SHP77 treated with DMSO at 0.1 percent for 48 hours (cell line): Measurements from ENCODE around the gene ROPN1.
A peak's percentile ranks its signal among the peaks of the same experiment; 100 is the strongest.
"Not testable (repeated sequence)": the region's sequence is repeated elsewhere in the genome, so short reads cannot be mapped to it uniquely, and the experiment has no call there.

Experiments
- DNase-seq: peaks from one replicate; lab custom pipeline; 2025; lab: John Stamatoyannopoulos, UW

ROPN1 gene

GRCh38 chr3:123991730-123992588 is at the start of gene ROPN1:
ROPN1 (minus strand) TSS chr3:123992124; CDS start chr3:123980481, 11,643 bp downstream.
- not testable (repeated sequence) for DNase-seq

DNA sequence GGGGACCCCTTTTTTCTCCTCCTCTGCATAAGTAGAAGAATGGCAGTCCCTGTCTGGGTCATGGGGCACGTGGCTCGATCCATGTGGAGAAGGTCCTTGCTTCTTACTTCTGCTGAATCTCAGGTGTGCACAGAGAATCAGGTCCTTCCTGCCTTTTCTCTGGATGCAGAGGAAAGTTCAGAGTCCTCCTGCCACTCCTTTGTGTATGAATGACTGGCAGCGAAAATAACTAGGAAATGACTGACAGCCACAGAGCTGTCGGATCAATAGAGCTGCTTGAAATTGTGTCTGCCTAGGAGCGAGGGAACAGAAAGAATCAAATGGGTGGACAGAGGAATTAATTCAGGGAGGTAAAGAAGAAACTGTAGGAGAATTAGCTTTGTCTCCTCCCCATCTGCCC is 49.6 kb upstream of the ROPN1 start:
- DNase-seq, result no peak

- no peak for DNase-seq
Observed at GRCh38 chr3:124037326-124037725, 45.4 kb upstream of the ROPN1 start.

DNA sequence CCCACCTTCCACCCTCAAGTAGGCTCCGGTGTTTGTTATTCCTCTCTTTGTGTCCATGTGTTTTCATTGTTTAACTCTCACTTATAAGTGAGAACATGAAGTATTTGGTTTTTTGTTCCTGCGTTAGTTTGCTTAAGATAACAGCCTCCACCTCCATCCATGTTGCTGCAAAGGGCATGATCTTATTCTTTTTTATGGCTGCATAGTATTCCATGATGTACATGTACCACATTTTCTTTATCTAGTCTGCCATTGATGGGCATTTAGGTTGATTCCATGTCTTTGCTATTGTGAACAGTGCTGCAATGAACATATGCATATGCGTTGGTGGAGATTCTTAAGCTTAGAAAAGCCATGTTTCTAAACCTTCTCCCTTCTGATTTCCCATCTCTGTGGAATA is 44.3 kb upstream of the ROPN1 start:
- not testable (repeated sequence) for DNase-seq

GRCh38 chr3:124035463-124036121 is 43.7 kb upstream of the ROPN1 start:
- DNase-seq, result no peak

GRCh38 chr3:124034844-124035152 is 42.9 kb upstream of the ROPN1 start:
- no peak for DNase-seq

DNA sequence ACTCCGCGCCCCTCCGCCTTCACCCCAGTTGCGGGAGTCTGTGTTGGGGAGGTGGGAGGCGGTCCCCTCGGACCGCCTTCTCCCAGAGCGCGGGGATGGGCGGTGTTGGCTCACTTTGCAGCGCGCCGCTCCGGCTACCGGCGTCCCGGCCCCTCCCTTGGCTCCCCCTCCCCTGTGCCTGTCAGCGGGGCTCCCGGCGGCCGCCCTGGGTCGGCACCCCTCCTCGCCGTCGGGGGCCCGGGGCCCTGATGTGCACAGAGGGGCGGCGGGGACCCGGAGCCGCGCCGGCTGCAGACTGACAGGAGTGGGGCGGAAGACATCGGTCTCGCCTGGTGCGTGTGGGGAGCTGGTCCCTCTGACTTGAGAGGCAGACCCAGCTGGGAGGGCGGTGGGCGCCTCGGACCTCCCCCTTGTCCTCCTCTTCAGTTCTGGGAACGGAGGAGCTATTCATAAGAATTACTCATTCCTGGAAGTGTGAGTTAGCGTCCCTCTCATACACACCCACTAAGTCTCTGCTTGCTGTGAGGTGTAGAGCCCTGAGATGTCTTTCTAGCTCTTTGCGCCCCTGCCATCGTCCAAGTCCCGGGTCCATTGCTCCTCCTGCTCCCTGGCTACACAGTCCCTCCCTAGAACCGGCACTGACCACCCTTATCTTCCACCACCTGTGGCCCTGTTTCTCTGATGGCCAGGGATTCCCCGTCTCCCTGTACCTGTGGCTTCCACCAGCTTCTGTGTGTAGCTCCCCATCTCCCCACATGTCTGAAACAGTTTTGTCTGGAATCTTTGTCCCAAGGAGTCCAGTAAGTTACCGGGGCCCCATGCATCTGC is 42.3 kb upstream of the ROPN1 start:
- no peak for DNase-seq

DNA sequence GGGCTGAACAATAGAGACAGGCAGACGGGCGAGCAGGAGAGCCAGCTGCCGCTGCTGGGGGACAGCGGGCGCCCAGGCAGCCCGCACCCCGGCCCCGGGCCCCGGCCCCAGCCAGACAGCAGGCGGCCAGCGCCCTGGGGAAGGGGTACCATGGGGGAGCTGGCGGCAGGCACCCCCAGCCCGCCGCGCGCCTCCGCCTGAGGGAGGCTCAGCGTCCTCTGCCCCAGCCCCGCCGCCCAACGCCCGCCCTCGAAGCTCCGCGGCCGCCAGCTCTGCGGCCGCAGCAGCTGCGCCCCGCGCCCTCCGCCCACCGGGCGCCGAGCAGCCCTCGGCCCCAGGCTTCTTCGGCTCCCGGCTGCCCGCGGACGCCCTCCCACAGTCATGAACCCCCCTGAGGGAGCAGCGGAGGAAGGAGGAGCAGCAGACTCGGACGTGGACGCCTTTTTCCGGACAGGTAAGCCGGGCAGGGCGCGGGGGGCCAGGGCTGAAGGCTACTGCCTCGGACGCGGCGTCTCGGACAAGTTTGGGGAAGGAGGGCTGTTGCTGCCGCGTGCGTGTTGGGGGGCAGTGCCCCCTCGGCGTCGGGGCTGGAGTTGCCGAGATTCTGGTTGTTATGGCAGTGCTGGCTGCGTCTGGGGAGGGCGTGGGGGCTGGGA is 41.6 kb upstream of the ROPN1 start, which contains the start of gene KALRN:
Gene KALRN, plus strand, starts transcription at position 10 of the 656 bp plus-strand sequence.
- DNase-seq, result no peak

- DNase-seq, result peak; percentile 54
Observed at GRCh38 chr3:124032881-124033359, 41.0 kb upstream of the ROPN1 start.

DNA sequence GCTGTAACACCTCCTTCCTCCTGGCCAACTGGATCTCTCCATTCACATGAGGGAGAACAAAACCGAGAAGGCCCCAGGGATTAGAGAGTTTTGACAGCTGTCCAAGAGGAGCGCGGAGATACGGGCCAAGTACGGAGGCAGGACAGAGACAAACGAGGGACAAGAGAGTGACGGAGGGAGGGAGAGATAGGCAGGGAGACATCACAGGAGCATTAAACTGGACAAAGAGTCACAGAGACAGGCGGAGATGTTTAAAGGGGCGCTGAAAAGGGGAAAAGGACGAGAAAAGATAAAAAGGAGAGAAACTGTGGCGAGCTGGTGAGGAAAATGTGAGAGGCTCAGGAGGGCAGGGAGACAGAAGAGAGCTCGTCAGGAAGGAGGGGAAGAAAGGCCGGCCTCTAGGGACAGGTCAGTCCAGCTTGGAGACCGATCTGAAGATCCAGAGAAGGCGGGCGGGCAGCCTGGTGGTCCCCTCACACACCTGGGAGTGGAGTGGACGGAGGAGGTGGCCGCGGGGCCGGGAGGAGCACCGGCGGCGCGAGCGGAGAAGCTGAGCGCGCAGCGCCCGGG is 40.5 kb upstream of the ROPN1 start:
- peak; percentile 17 for DNase-seq

GRCh38 chr3:124026516-124026915 is 34.6 kb upstream of the ROPN1 start:
- DNase-seq, result no peak

DNA sequence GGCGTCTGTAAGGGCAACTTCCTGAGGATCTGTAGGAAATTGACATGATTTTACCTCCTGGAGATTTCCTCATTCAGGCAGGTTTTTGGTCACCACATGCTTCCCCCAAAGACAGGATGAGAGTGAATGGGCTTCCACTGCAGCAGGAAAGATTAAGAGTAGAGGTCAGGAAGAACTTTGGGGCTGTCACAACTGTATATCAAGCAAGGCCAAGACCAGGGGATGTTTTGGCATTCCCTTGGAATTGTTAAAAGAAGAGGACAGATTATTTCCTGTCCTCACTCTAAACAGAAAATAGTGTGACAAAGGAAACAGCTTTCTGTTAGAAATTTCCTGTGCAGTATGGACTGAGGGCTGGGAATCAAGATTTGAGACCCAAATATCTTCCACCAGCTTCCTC is 31.6 kb upstream of the ROPN1 start:
- DNase-seq, result not testable (repeated sequence)

DNA sequence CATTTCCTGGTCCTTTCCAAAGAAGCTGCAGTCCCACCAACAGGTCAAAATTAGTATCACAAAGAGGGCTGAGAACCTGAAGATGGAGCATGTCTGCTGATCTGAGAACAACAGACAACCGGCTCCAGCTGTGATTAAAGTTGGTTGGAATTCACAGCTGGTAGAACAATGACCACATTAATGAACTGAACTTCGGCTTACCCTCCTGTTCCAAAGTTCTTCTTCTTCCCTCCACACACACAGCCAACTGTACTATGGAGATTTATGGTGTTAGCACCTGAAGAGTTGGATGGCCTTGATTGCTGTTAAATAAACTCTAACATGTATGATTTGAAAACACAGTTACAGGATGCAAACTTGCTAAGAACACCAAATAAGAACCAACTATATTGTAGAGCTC is 27.4 kb upstream of the ROPN1 start:
- no peak for DNase-seq

DNA sequence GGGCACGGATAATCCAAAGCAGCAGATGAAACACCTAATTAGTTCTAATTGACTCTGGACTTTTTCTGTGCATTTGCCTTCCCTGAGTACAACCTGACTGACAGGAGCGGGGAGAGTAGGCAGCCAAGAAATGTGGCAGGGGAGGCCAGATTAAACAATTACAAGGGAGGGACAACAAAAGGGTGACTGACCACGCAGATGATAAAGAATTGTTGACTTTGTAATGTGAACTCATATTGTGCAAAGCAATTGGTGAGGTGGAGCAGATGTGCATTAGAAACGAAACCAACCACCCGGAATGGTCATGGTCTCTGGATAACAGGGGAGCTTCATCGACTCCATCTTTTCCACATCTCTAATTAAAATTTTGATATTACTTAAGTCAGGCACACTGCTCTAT is 25.6 kb upstream of the ROPN1 start:
- not testable (repeated sequence) for DNase-seq

GRCh38 chr3:124016483-124016882 is 24.6 kb upstream of the ROPN1 start:
- DNase-seq, result not testable (repeated sequence)

GRCh38 chr3:124014366-124014942 is 22.5 kb upstream of the ROPN1 start:
- no peak for DNase-seq

- DNase-seq, result not testable (repeated sequence)
Observed at GRCh38 chr3:124008321-124008720, 16.4 kb upstream of the ROPN1 start.

DNA sequence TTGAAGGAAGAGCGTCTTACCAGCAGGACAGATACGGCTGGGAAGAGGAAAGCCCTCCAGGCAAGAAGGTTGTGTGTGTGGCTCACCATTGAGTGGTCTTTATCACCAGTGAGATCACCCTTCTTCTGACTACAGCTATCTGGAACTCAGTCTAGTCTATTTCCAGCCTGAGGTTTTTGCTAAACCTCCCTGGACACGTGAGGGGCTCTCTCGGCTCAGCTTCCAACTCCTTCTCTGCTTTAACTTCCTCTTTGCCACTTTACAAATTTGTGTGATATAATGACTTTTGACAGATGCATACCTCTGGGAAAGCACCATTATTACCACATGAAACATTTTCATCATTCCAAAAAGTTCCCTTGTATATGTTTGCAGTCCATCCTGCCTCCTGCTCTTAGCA is 15.3 kb upstream of the ROPN1 start:
- DNase-seq, result no peak

GRCh38 chr3:124002405-124003079 is 10.6 kb upstream of the ROPN1 start:
- DNase-seq, result not testable (repeated sequence)

DNA sequence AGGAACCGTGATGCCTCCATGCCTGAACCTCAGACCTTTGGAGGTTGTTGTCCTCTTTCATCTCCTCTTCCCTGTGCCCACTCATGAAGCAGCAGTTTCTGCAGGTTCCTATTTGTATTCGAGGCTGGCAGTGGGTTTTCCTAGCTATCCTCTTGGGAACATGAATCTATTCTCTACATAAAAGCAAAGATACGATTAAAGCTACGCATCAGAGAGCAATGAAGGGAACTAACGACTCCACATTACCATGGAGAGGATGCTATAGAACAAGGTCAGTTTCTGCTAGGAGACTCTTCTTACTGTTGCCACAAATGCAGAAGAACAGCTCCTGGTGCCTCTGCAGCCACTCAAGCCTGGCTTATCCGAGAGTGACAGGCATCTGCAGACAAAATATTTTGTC is 9.4 kb upstream of the ROPN1 start:
- DNase-seq, result not testable (repeated sequence)

DNA sequence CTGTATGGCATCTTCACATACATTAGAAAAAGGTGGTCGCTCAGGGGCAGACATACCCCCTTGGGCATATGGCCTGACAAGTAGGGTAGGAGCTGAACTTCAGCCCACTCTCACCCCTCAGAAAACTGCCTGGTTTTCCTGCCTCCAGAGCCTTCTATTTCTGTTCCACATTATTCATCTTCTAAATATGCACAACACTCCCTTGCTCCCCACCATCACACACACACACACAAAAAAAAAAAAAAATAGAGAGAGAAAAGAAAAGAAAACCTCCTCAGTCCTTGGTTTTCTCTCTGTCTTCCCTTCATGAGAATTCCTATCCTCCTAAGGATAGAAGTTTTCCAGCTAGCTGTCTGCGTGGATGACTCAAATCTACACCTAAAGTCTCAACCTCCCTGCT is 5.6 kb upstream of the ROPN1 start:
- no peak for DNase-seq
